Prostate gland (tissue), 2 donors: ENCODE results near the gene KLK1. TPM values are rescaled to one million over a fixed set of nuclear protein-coding genes. Genes with fewer than 3 reads are reported as not detected.

Experiments used
- DNase-seq: peaks from one replicate; pipeline ENCODE4 v3.0.0-alpha.2; 2019; ENCODE audit warnings: low spot score
- H3K27ac ChIP-seq, 2 donors: fragments of 200-600 bp; sonication (generic); 2 replicates each; pipeline ENCODE4 v1.5.1; 2017 to 2019
- H3K27me3 ChIP-seq: fragments of 200-600 bp; sonication (generic); replicated peaks from 2 replicates; pipeline ENCODE4 v1.5.1; 2019; ENCODE audit not compliant: insufficient read depth
- H3K36me3 ChIP-seq, 2 donors: fragments of 200-600 bp; sonication (generic); 1 replicate in 1 of 2; 2 replicates in 1 of 2; pipeline versions ENCODE4 v1.5.1 to v1.8.1; 2017 to 2019
- H3K4me1 ChIP-seq: fragments of 200-600 bp; sonication (generic); replicated peaks from 2 replicates; pipeline ENCODE4 v1.5.1; 2019
- H3K4me3 ChIP-seq, 2 donors: fragments of 200-600 bp; sonication (generic); 2 replicates each; pipeline ENCODE4 v1.5.1; 2017 to 2019
- H3K9me3 ChIP-seq: fragments of 200-600 bp; sonication (generic); 2 replicates; pipeline ENCODE4 v1.5.1; 2017
- CTCF ChIP-seq, 4 experiments: fragments of 200-600 bp in 2 of 4; fragments of 450-650 bp in 2 of 4; sonication (generic) in 2 of 4; IDR thresholded peaks; 1 replicate in 3 of 4; 2 replicates in 1 of 4; pipeline ENCODE4 v1.5.1; 2016 to 2019; ENCODE audit warnings: antibody characterized with exemption in 4 of 4, mild to moderate bottlenecking in 2 of 4, moderate library complexity in 2 of 4
- POLR2A ChIP-seq: fragments of 450-650 bp; IDR thresholded peaks from one replicate; pipeline ENCODE4 v1.6.1; 2016; ENCODE audit warnings: antibody characterized with exemption, mild to moderate bottlenecking
- POLR2AphosphoS5 ChIP-seq: sonication (generic); formaldehyde crosslinking; IDR thresholded peaks from one replicate; pipeline ENCODE4 v1.6.1; 2017; ENCODE audit warnings: antibody characterized with exemption
- WGBS: methylation state at CpG from one replicate; pipeline ENCODE4 v1.1.5; 2018; 5-methylcytosine and 5-hydroxymethylcytosine counted together
- intact Hi-C: fragments of 100-400 bp; cut with DNase I; formaldehyde crosslinking; loops from one replicate; pipeline ENCODE4 v1.14.2; 2022
- total RNA-seq, 2 donors: library from RNA; depleted of rRNA; stranded (reverse); fragments of >200 nt; gene quantifications; one replicate each; pipeline ENCODE4 v1.1.0, GENCODE V29; 2016

The KLK1 gene
- total RNA-seq, 2 donors from 2014 or later = 8.3 to 45.2 TPM

- H3K9me3 ChIP-seq = no peaks in the 10 kb centered on the region
- no peaks in the 10 kb centered on the region for H3K27me3 ChIP-seq
- intact Hi-C loops = no loop called here
- TF ChIP-seq POLR2A (no peak), POLR2AphosphoS5 (no peak), CTCF (IDR thresholded peaks at IDR 0.05) (no peak)
- peak overlapping the region in 1 of 2 donors; percentile 25 for H3K27ac ChIP-seq
- H3K36me3 ChIP-seq = no peaks in the 10 kb centered on the region
- no peaks in the 10 kb centered on the region for H3K4me1 ChIP-seq
- H3K4me3 ChIP-seq = no peak overlapping the region
- 54% methylated on average over 4 of the region's 4 CpGs for WGBS
- no peak for DNase-seq
Measured at GRCh38 chr19:50821248-50821612, 2.4 kb downstream of the KLK1 start.

DNA sequence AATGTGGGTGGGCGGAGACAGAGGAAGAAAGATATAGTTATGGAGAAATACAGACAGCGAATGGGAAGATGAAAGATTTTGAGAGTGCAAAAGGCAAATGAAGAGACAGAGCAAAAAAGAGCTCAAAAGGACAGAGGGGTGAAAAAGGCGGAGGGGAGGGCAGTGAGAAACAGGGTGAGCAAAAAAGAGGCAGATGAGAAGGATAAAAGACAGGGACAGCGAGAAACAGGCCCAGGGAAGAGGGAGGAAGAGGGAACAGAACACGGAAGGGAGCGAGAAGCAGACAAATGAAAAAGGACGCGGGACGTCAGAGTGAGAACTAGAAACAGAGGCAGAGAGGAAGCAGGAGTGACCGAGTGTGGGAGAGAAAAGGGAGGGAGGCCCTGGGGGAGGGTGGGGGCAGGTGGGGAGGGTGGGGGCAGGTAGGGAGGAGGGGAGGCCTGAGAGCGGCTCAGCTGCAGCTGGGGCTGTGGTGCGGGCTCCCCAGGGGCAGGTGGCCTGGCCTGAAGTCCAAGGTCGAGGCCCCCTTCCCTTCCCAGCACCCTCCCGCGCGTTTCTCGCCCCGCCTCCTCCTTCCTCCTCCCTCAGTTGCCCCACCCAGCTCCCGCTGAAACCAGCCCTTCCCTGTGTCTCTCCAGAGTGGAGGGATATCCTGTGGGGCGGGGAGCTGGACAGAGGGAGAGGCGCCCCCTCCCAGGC is 2.9 kb downstream of the KLK1 start:
- TF ChIP-seq POLR2A (no peak), POLR2AphosphoS5 (no peak), CTCF (IDR thresholded peaks at IDR 0.05) (no peak)
- Histone ChIP-seq H3K4me1 (no peaks in the 10 kb centered on the region), H3K9me3 (no peaks in the 10 kb centered on the region), H3K27ac (peak overlapping the region; percentile 11 to 25), H3K27me3 (no peaks in the 10 kb centered on the region), H3K36me3 (no peaks in the 10 kb centered on the region), H3K4me3 (peak overlapping the region in 1 of 2 donors; percentile 12)
- intact Hi-C loops = no loop called here
- 5% methylated on average over 21 of the region's 21 CpGs for WGBS
- DNase-seq = no peak

DNA sequence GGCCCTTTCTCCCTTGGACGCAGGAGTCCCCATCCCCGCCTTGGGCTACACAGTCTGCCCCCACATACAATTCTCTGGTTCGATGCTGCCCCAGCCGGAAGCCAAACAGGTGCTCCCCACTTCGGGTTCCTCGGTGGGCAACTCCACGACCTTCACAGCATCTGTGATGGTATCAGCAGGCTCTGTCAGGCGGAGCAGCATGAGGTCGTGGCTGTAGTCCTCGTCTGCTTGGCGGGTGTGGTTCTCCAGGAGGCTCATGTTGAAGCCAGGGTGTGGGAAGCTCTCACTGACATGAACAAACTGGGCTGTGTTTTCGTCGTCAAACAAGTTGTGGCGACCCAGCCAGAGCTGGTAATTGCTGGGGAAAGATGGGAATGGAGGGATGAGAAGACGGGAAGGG is 3.5 kb downstream of the KLK1 start:
- Histone ChIP-seq H3K27me3 (no peaks in the 10 kb centered on the region), H3K4me3 (no peak overlapping the region), H3K27ac (peak overlapping the region in 1 of 2 donors; percentile 11), H3K36me3 (no peaks in the 10 kb centered on the region), H3K9me3 (no peaks in the 10 kb centered on the region), H3K4me1 (no peaks in the 10 kb centered on the region)
- no peak for TF ChIP-seq POLR2A
- TF ChIP-seq CTCF (IDR thresholded peaks at IDR 0.05) = no peak
- no peak for TF ChIP-seq POLR2AphosphoS5
- intact Hi-C loops = no loop called here
- DNase-seq = no peak
- 7% methylated on average over 15 of the region's 15 CpGs for WGBS

GRCh38 chr19:50819636-50820035 is 4.0 kb downstream of the KLK1 start:
- no peaks in the 10 kb centered on the region for H3K9me3 ChIP-seq
- H3K27me3 ChIP-seq = no peaks in the 10 kb centered on the region
- no peak overlapping the region for H3K27ac ChIP-seq
- no peaks in the 10 kb centered on the region for H3K4me1 ChIP-seq
- H3K36me3 ChIP-seq = no peaks in the 10 kb centered on the region
- intact Hi-C loops = no loop called here
- no peak for TF ChIP-seq POLR2AphosphoS5
- no peak for TF ChIP-seq CTCF (IDR thresholded peaks at IDR 0.05)
- TF ChIP-seq POLR2A = no peak
- DNase-seq = no peak
- WGBS = 29% methylated on average over 8 of the region's 8 CpGs
- H3K4me3 ChIP-seq = no peak overlapping the region

- DNase-seq = no peak
- intact Hi-C loops = no loop called here
- H3K4me3 ChIP-seq = no peak overlapping the region
- no peak overlapping the region for H3K27ac ChIP-seq
- no peaks in the 10 kb centered on the region for H3K9me3 ChIP-seq
- 66% methylated on average over 12 of the region's 12 CpGs for WGBS
- no peaks in the 10 kb centered on the region for H3K4me1 ChIP-seq
- H3K36me3 ChIP-seq = no peaks in the 10 kb centered on the region
- TF ChIP-seq POLR2AphosphoS5 (no peak), CTCF (IDR thresholded peaks at IDR 0.05) (no peak), POLR2A (no peak)
- no peaks in the 10 kb centered on the region for H3K27me3 ChIP-seq
Measured at GRCh38 chr19:50818859-50819472, 4.6 kb downstream of the KLK1 start.
